ENCODE results near the gene TBC1D1. TPM values are rescaled to one million over a fixed set of nuclear protein-coding genes. Genes with fewer than 3 reads are reported as not detected.

Gene TBC1D1
- total RNA-seq, 1 donor = 66.6 TPM

DNA sequence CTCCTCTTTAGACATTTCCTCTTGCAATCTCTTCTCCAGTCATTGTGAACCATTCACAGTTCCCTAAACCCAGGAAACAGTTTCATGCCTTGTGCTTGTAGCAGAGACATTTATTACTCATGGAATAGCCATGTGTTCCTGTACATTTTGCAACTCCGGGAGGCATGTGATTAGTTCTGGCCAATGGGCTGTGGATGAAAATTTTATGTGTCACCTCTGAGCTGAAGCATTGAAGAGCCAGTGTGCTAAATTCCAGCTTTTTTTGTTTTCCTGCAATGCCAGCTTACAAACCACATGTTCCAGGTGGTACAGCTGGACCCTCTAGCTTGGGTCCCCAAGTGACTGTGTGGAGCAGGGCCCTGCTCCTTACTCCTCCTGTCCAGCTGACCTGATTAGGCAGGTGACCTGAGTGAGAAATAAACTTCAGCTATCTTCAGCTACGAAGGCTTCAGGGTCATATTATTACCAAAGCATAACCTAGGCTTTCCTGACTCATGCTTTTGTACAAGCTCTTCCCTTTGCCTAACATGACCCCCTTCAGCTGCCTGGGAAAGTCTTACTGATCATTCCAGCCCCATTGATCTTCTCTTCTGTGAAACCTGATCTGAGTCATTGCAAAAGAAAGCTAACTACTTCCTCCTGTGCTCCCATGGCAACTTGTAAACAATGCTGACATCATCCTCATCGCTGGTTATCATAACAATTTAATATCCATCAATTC is 269.8 kb downstream of the TBC1D1 start:
- TF ChIP-seq, protein P1, sequence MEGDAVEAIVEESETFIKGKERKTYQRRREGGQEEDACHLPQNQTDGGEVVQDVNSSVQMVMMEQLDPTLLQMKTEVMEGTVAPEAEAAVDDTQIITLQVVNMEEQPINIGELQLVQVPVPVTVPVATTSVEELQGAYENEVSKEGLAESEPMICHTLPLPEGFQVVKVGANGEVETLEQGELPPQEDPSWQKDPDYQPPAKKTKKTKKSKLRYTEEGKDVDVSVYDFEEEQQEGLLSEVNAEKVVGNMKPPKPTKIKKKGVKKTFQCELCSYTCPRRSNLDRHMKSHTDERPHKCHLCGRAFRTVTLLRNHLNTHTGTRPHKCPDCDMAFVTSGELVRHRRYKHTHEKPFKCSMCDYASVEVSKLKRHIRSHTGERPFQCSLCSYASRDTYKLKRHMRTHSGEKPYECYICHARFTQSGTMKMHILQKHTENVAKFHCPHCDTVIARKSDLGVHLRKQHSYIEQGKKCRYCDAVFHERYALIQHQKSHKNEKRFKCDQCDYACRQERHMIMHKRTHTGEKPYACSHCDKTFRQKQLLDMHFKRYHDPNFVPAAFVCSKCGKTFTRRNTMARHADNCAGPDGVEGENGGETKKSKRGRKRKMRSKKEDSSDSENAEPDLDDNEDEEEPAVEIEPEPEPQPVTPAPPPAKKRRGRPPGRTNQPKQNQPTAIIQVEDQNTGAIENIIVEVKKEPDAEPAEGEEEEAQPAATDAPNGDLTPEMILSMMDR (IDR thresholded peaks at IDR 0.05; ENCODE audit: extremely low read depth, low read depth, low read length) = no peak
- H3K4me3 ChIP-seq (ENCODE audit: insufficient read depth, low read length) = peak overlapping the region; percentile 27
- no peaks in the 10 kb centered on the region for H3K27me3 ChIP-seq (ENCODE audit: insufficient read depth, low read length)
- H3K4me1 ChIP-seq (ENCODE audit: insufficient read depth, low read length) = peaks cover 38% of the 10 kb centered on the region
- peaks cover 4% of the 10 kb centered on the region for H3K9me3 ChIP-seq (ENCODE audit: low read depth, low read length)
- no peaks in the 10 kb centered on the region for H3K36me3 ChIP-seq (ENCODE audit: insufficient read depth, low read length)
- DNase-seq (ENCODE audit: insufficient read length, low spot score, missing footprints) = peak; percentile 91
- peak overlapping the region; percentile 100 for H3K27ac ChIP-seq (ENCODE audit: low read depth, low read length)
- H2AFZ ChIP-seq (ENCODE audit: low read length) = peak overlapping the region; percentile 18
- H4K20me1 ChIP-seq (ENCODE audit: insufficient read depth, low read length) = no peaks in the 10 kb centered on the region
- no peaks in the 10 kb centered on the region for H3K79me2 ChIP-seq (ENCODE audit: insufficient read depth, low read length)
- H3K4me2 ChIP-seq (ENCODE audit: insufficient read depth, low read length) = peak overlapping the region; percentile 77

DNA sequence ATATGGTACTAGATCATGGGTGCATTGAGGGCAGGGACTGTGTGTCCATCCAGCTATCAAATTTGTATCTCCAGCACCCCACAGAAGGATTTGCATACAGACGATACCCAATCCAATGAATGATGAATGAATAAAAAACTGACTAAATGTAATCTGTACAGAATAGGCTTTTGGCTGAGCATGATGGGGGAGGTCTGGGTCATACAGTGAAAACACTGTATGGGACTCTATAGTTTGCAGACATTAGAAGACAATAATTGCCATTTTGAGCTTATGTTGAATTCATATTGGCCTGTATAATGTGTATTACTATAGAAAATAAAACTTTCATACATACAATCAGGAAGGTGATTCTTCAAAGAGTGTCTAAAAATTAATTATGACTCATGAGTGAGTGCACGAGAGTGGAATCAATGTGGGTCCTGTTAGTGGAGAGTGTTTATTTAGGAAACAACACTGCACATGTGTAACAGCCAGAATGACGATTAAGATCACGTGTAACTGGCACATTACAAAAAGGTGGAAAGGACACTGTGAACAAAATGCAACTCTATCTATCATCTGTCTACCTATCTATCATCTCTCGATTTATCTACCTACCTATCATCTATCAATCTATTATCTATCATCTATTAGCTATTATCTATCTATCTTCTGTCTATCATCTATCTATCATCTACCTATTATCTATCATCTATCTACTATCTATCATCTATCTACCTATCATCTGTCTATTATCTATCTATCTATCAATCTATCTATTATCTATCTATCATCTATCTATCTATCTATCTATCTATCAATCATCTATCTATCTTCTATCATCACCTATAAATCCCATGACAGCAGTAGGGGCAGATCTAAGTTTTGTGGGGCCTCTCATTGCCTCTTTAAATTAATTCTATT is 270.6 kb downstream of the TBC1D1 start:
- no peaks in the 10 kb centered on the region for H3K79me2 ChIP-seq (ENCODE audit: insufficient read depth, low read length)
- H3K4me3 ChIP-seq (ENCODE audit: insufficient read depth, low read length) = no peak overlapping the region
- no peak for DNase-seq (ENCODE audit: insufficient read length, low spot score, missing footprints)
- H3K27me3 ChIP-seq (ENCODE audit: insufficient read depth, low read length) = no peaks in the 10 kb centered on the region
- no peaks in the 10 kb centered on the region for H4K20me1 ChIP-seq (ENCODE audit: insufficient read depth, low read length)
- no peak overlapping the region for H2AFZ ChIP-seq (ENCODE audit: low read length)
- H3K36me3 ChIP-seq (ENCODE audit: insufficient read depth, low read length) = no peaks in the 10 kb centered on the region
- H3K4me2 ChIP-seq (ENCODE audit: insufficient read depth, low read length) = peak overlapping the region; percentile 77
- peaks cover 4% of the 10 kb centered on the region for H3K9me3 ChIP-seq (ENCODE audit: low read depth, low read length)
- H3K27ac ChIP-seq (ENCODE audit: low read depth, low read length) = peak overlapping the region; percentile 100
- TF ChIP-seq, protein P1 (IDR thresholded peaks at IDR 0.05; ENCODE audit: extremely low read depth, low read depth, low read length) = no peak
- H3K4me1 ChIP-seq (ENCODE audit: insufficient read depth, low read length) = peaks cover 38% of the 10 kb centered on the region

DNA sequence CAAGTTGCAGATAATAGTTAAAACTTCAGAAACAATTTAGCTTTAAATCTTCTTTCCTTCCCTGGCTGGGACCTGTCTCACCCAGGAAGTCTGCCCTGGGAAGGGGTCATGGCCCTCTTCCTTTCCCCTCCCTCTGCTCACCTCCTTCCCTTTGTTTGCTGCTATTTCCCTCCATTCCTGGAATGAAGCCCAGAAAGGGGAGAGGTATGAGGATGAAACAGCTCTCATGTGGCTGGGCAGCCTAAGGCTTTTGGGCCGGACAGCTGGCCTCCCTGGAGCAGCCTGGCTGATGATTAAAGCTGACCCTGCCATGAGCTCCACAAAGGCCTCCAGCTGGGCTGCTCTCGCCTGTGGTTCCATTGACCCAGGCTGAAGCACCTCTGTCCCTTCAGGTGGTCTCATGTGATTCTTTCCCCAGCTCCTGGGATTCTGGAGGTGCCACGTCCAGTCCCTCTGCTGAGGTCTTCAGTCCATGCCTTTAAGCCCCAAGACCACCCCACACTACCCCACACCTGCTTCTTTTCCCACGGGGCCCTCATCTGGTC is 271.4 kb downstream of the TBC1D1 start:
- H4K20me1 ChIP-seq (ENCODE audit: insufficient read depth, low read length) = no peaks in the 10 kb centered on the region
- no peak overlapping the region for H3K4me2 ChIP-seq (ENCODE audit: insufficient read depth, low read length)
- H3K36me3 ChIP-seq (ENCODE audit: insufficient read depth, low read length) = no peaks in the 10 kb centered on the region
- peaks cover 38% of the 10 kb centered on the region for H3K4me1 ChIP-seq (ENCODE audit: insufficient read depth, low read length)
- no peaks in the 10 kb centered on the region for H3K79me2 ChIP-seq (ENCODE audit: insufficient read depth, low read length)
- peaks cover 4% of the 10 kb centered on the region for H3K9me3 ChIP-seq (ENCODE audit: low read depth, low read length)
- TF ChIP-seq, protein P1 (IDR thresholded peaks at IDR 0.05; ENCODE audit: extremely low read depth, low read depth, low read length) = no peak
- no peaks in the 10 kb centered on the region for H3K27me3 ChIP-seq (ENCODE audit: insufficient read depth, low read length)
- DNase-seq (ENCODE audit: insufficient read length, low spot score, missing footprints) = no peak
- peak overlapping the region; percentile 23 for H2AFZ ChIP-seq (ENCODE audit: low read length)
- H3K4me3 ChIP-seq (ENCODE audit: insufficient read depth, low read length) = no peak overlapping the region
- H3K27ac ChIP-seq (ENCODE audit: low read depth, low read length) = peak overlapping the region; percentile 100

Measured in osteoblast (primary cell).